Trophoblast cell (in vitro differentiated cells and primary cell): ENCODE measurements around the gene SRR.

Experiments used
- DNase-seq, 2 donors: peaks; one replicate each; pipeline ENCODE4 v3.0.0-alpha.2; 2016
- H2AFZ ChIP-seq: 2 replicates; pipeline ENCODE4 v1.6.1; 2013; ENCODE audit warnings: low read length, moderate library complexity, mild to moderate bottlenecking; ENCODE audit not compliant: insufficient read depth, poor library complexity
- H2AK5ac ChIP-seq: 2 replicates; pipeline ENCODE4 v1.6.1; 2013; ENCODE audit warnings: mild to moderate bottlenecking, low read length
- H2BK120ac ChIP-seq: 2 replicates; pipeline ENCODE4 v1.6.1; 2013; ENCODE audit warnings: low read length, mild to moderate bottlenecking, moderate library complexity; ENCODE audit not compliant: insufficient read depth, poor library complexity
- H2BK12ac ChIP-seq: 2 replicates; pipeline ENCODE4 v1.6.1; 2013; ENCODE audit warnings: mild to moderate bottlenecking, low read length, moderate library complexity
- H2BK5ac ChIP-seq: 2 replicates; pipeline ENCODE4 v1.6.1; 2013; ENCODE audit warnings: low read length, low read depth, moderate library complexity, mild to moderate bottlenecking; ENCODE audit not compliant: poor library complexity
- H3K14ac ChIP-seq: 2 replicates; pipeline ENCODE4 v1.6.1; 2013; ENCODE audit warnings: mild to moderate bottlenecking, low read length
- H3K18ac ChIP-seq: 2 replicates; pipeline ENCODE4 v1.6.1; 2013; ENCODE audit warnings: mild to moderate bottlenecking, low read length
- H3K23ac ChIP-seq: 2 replicates; pipeline ENCODE4 v1.6.1; 2013; ENCODE audit warnings: low read length
- H3K27ac ChIP-seq: 2 replicates; pipeline ENCODE4 v1.5.1; 2013; ENCODE audit warnings: low read depth, mild to moderate bottlenecking, inconsistent platforms, low read length, moderate library complexity
- H3K27me3 ChIP-seq: 2 replicates; pipeline ENCODE4 v1.6.1; 2013; ENCODE audit warnings: inconsistent platforms, mild to moderate bottlenecking, low read length, moderate library complexity; ENCODE audit not compliant: insufficient read depth
- H3K36me3 ChIP-seq, 2 experiments: 1 replicate in 1 of 2; 2 replicates in 1 of 2; pipeline ENCODE4 v1.6.1; 2013; ENCODE audit warnings: low read length in 2 of 2, mild to moderate bottlenecking in 2 of 2, moderate library complexity in 1 of 2; ENCODE audit not compliant: insufficient read depth in 2 of 2, control insufficient read depth in 1 of 2
- H3K4ac ChIP-seq: 2 replicates; pipeline ENCODE4 v1.6.1; 2013; ENCODE audit warnings: low read depth, mild to moderate bottlenecking, low read length, moderate library complexity
- H3K4me1 ChIP-seq, 2 experiments: 1 replicate in 1 of 2; 2 replicates in 1 of 2; pipeline ENCODE4 v1.6.1; 2013; ENCODE audit warnings: low read length in 2 of 2, mild to moderate bottlenecking in 2 of 2, moderate library complexity in 1 of 2; ENCODE audit not compliant: insufficient read depth in 2 of 2, control insufficient read depth in 1 of 2
- H3K4me2 ChIP-seq: 2 replicates; pipeline ENCODE4 v1.6.1; 2013; ENCODE audit warnings: inconsistent platforms, mild to moderate bottlenecking, low read length, moderate library complexity
- H3K4me3 ChIP-seq: 2 replicates; pipeline ENCODE4 v1.5.1; 2013; ENCODE audit warnings: mild to moderate bottlenecking, low read depth, low read length, inconsistent platforms
- H3K79me1 ChIP-seq: one replicate; pipeline ENCODE4 v1.6.1; 2013; ENCODE audit warnings: low read length
- H3K79me2 ChIP-seq: 2 replicates; pipeline ENCODE4 v1.6.1; 2013; ENCODE audit warnings: low read length, mild to moderate bottlenecking; ENCODE audit not compliant: control insufficient read depth, insufficient read depth, poor library complexity
- H3K9ac ChIP-seq: 2 replicates; pipeline ENCODE4 v1.6.1; 2013; ENCODE audit warnings: mild to moderate bottlenecking, low read length
- H3K9me3 ChIP-seq: 2 replicates; pipeline ENCODE4 v1.6.1; 2013; ENCODE audit warnings: low read depth, mild to moderate bottlenecking, control low read depth, inconsistent platforms, low read length; ENCODE audit not compliant: insufficient read depth
- H4K12ac ChIP-seq: 2 replicates; pipeline ENCODE4 v1.6.1; 2013; ENCODE audit warnings: low read depth, mild to moderate bottlenecking, low read length, moderate library complexity
- H4K8ac ChIP-seq: 2 replicates; pipeline ENCODE4 v1.6.1; 2013; ENCODE audit warnings: low read depth, mild to moderate bottlenecking, low read length, moderate library complexity
- H4K91ac ChIP-seq: one replicate; pipeline ENCODE4 v1.6.1; 2013; ENCODE audit warnings: low read depth, mild to moderate bottlenecking, low read length, moderate library complexity
- WGBS: extraction: QIAGEN DNeasy Blood & Tissue Kit; methylation state at CpG from one replicate; pipeline ENCODE4 v1.1.7; 2013; ENCODE audit warnings: missing lambda C conversion rate; ENCODE audit not compliant: insufficient read length, insufficient coverage; ENCODE audit errors: extremely low coverage; 5-methylcytosine and 5-hydroxymethylcytosine counted together

Gene SRR

GRCh38 chr17:2297023-2297422 lies 6.7 kb upstream of the SRR start:
- Histone ChIP-seq H3K4me3 (no peak overlapping the region), H3K14ac (no peak overlapping the region), H3K79me2 (no peaks in the 10 kb centered on the region), H3K4me1 (peaks cover 6 to 8% of the 10 kb centered on the region in 2 experiments), H4K8ac (no peak overlapping the region), H3K79me1 (no peaks in the 10 kb centered on the region), H2BK120ac (no peak overlapping the region), H3K23ac (no peak overlapping the region), H3K9me3 (no peaks in the 10 kb centered on the region), H2AFZ (no peak overlapping the region), H2BK5ac (no peak overlapping the region), H4K12ac (no peak overlapping the region), H2BK12ac (no peak overlapping the region), H3K36me3 (peaks cover 20 to 49% of the 10 kb centered on the region in 2 experiments), H3K4ac (no peak overlapping the region), H3K9ac (no peak overlapping the region), H3K18ac (no peak overlapping the region), H3K4me2 (no peak overlapping the region), H3K27me3 (no peaks in the 10 kb centered on the region), H3K27ac (no peak overlapping the region), H2AK5ac (no peak overlapping the region), H4K91ac (no peak overlapping the region)
- no peak for DNase-seq
- no CpG with 5 or more reads among the region's 5 CpGs for WGBS

- no peak overlapping the region for H4K8ac ChIP-seq
- H3K27ac ChIP-seq, result no peak overlapping the region
- no peaks in the 10 kb centered on the region for H3K27me3 ChIP-seq
- WGBS, result no CpG with 5 or more reads among the region's 12 CpGs
- no peak overlapping the region for H3K23ac ChIP-seq
- H3K79me1 ChIP-seq, result peaks cover 11% of the 10 kb centered on the region
- no peaks in the 10 kb centered on the region for H3K9me3 ChIP-seq
- H3K14ac ChIP-seq, result no peak overlapping the region
- H2AFZ ChIP-seq, result no peak overlapping the region
- DNase-seq, result no peak
- H3K79me2 ChIP-seq, result peaks cover 10% of the 10 kb centered on the region
- peaks cover 20 to 41% of the 10 kb centered on the region in 2 experiments for H3K36me3 ChIP-seq
- H3K4me3 ChIP-seq, result no peak overlapping the region
- H3K18ac ChIP-seq, result no peak overlapping the region
- no peak overlapping the region for H3K4ac ChIP-seq
- no peak overlapping the region for H3K4me2 ChIP-seq
- no peak overlapping the region for H2BK5ac ChIP-seq
- H2AK5ac ChIP-seq, result no peak overlapping the region
- H3K9ac ChIP-seq, result no peak overlapping the region
- no peak overlapping the region for H2BK12ac ChIP-seq
- H3K4me1 ChIP-seq, result peaks cover 5 to 6% of the 10 kb centered on the region in 2 experiments
- H2BK120ac ChIP-seq, result no peak overlapping the region
- H4K91ac ChIP-seq, result no peak overlapping the region
- no peak overlapping the region for H4K12ac ChIP-seq
Measured at GRCh38 chr17:2299136-2299535, 4.6 kb upstream of the SRR start.

GRCh38 chr17:2299756-2300155 lies 4.0 kb upstream of the SRR start:
- Histone ChIP-seq H3K27ac (no peak overlapping the region), H4K91ac (no peak overlapping the region), H3K9ac (no peak overlapping the region), H2BK120ac (no peak overlapping the region), H3K4me2 (no peak overlapping the region), H2AFZ (no peak overlapping the region), H3K36me3 (peaks cover 20 to 37% of the 10 kb centered on the region in 2 experiments), H3K4ac (no peak overlapping the region), H3K79me1 (peaks cover 11% of the 10 kb centered on the region), H3K27me3 (no peaks in the 10 kb centered on the region), H4K8ac (no peak overlapping the region), H3K9me3 (no peaks in the 10 kb centered on the region), H4K12ac (no peak overlapping the region), H3K14ac (no peak overlapping the region), H3K79me2 (peaks cover 10% of the 10 kb centered on the region), H2BK5ac (no peak overlapping the region), H2BK12ac (no peak overlapping the region), H3K4me1 (peaks cover 5 to 8% of the 10 kb centered on the region in 2 experiments), H3K23ac (no peak overlapping the region), H3K18ac (no peak overlapping the region), H3K4me3 (no peak overlapping the region), H2AK5ac (no peak overlapping the region)
- DNase-seq, result no peak
- no CpG with 5 or more reads among the region's 22 CpGs for WGBS

GRCh38 chr17:2302778-2303203 lies 959 bp upstream of the SRR start:
- peak overlapping the region; percentile 91 for H4K91ac ChIP-seq
- H3K23ac ChIP-seq, result no peak overlapping the region
- peak overlapping the region; percentile 83 for H3K18ac ChIP-seq
- H3K4me1 ChIP-seq, result peaks cover 5 to 8% of the 10 kb centered on the region in 2 experiments
- H3K4me2 ChIP-seq, result peak overlapping the region; percentile 88
- peak overlapping the region; percentile 87 for H3K14ac ChIP-seq
- peak overlapping the region; percentile 100 for H3K27ac ChIP-seq
- peak overlapping the region; percentile 95 for H3K4me3 ChIP-seq
- peak overlapping the region; percentile 86 for H4K12ac ChIP-seq
- H3K9me3 ChIP-seq, result no peaks in the 10 kb centered on the region
- H3K79me1 ChIP-seq, result peaks cover 11% of the 10 kb centered on the region
- peak overlapping the region; percentile 56 for H2BK120ac ChIP-seq
- H2BK12ac ChIP-seq, result no peak overlapping the region
- H2BK5ac ChIP-seq, result peak overlapping the region; percentile 96
- no CpG with 5 or more reads among the region's 12 CpGs for WGBS
- peak in 1 of 2 donors; percentile 29 for DNase-seq
- peak overlapping the region; percentile 97 for H3K9ac ChIP-seq
- peaks cover 10% of the 10 kb centered on the region for H3K79me2 ChIP-seq
- peaks cover 14 to 18% of the 10 kb centered on the region in 2 experiments for H3K36me3 ChIP-seq
- peak overlapping the region; percentile 71 for H2AFZ ChIP-seq
- no peaks in the 10 kb centered on the region for H3K27me3 ChIP-seq
- H3K4ac ChIP-seq, result peak overlapping the region; percentile 90
- peak overlapping the region; percentile 29 for H2AK5ac ChIP-seq
- H4K8ac ChIP-seq, result peak overlapping the region; percentile 98
